ENCODE results near the gene HPCAL1.

Gene HPCAL1

DNA sequence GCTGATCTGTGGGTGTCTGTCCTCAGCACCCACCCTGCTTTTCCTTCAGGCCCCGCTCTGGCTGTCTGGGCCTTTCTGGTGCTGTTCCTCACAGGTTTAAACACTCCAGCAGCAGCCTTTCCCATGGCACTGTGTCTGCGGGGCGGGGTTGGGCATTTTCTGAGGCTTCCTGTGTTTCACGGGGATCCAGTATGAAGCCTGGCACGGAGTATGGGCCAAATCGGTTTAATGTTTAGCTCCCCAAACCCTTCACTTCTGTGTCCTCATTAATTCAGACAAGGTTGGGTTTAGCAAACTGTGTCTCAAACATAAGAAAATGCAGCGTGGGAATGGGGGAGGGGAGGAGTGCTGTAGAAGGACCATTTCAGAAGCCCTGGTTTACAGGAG lies 44.9 kb downstream of the HPCAL1 start:
- Histone ChIP-seq H3K36me3 (ENCODE audit: control insufficient read depth, insufficient read depth, low read length) (no peaks in the 10 kb centered on the region), H3K9me3 (ENCODE audit: control insufficient read depth, low read length) (no peaks in the 10 kb centered on the region), H3K27ac (ENCODE audit: low read depth, low read length, severe bottlenecking) (no peak overlapping the region), H3K4me3 (ENCODE audit: extremely low read depth, insufficient read depth, low read length, poor library complexity, severe bottlenecking) (no peak overlapping the region), H3K4me1 (ENCODE audit: control insufficient read depth, insufficient read depth, low read length, poor library complexity, severe bottlenecking) (peaks cover 39% of the 10 kb centered on the region)
- WGBS, 2 experiments (ENCODE audit: insufficient coverage in 2 of 2), result 93 to 98% methylated on average over 7 of the region's 7 CpGs

DNA sequence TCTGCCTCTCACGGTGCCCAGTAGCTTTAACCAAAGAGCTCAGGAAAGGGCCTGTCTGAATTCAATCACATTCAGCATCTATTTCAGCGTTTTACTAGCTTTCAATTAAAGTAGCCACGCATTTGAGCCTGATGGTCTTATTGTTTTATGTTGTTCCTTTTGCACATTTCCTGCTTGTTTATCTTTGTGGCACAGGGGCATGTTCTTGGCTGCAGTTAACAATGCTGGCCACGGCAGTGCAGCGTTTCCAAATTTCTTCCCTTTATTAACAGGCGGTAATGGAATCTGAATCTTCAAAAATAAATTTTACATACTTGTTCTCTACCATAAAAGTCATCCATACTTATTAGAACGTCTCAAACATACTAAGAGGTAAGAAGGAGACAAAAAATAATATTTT lies 46.2 kb downstream of the HPCAL1 start:
- Histone ChIP-seq H3K4me3 (ENCODE audit: extremely low read depth, insufficient read depth, low read length, poor library complexity, severe bottlenecking) (no peak overlapping the region), H3K36me3 (ENCODE audit: control insufficient read depth, insufficient read depth, low read length) (no peaks in the 10 kb centered on the region), H3K9me3 (ENCODE audit: control insufficient read depth, low read length) (no peaks in the 10 kb centered on the region), H3K27ac (ENCODE audit: low read depth, low read length, severe bottlenecking) (no peak overlapping the region), H3K4me1 (ENCODE audit: control insufficient read depth, insufficient read depth, low read length, poor library complexity, severe bottlenecking) (peaks cover 32% of the 10 kb centered on the region)
- 82 to 87% methylated on average over 3 of the region's 7 CpGs for WGBS, 2 experiments (ENCODE audit: insufficient coverage in 2 of 2)

DNA sequence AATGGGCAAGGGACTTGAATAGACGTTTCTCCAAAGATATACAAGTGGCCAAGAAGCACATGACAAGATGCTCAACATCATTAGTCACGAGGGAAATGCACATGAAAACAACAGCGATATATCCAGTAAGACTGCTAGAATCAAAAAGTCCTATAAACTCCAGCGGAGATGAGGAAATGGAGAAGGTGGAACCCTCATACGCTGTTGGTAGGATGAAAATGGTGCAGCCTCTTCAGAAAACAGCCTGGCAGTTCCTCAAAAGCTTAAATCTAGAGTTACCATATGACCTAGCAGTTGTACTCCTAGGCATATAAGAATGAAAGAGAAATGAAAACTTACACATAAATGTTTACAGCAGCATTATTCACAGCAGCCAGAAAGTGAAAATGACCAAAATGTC lies 48.1 kb downstream of the HPCAL1 start:
- Histone ChIP-seq H3K27ac (ENCODE audit: low read depth, low read length, severe bottlenecking) (no peak overlapping the region), H3K4me3 (ENCODE audit: extremely low read depth, insufficient read depth, low read length, poor library complexity, severe bottlenecking) (no peak overlapping the region), H3K4me1 (ENCODE audit: control insufficient read depth, insufficient read depth, low read length, poor library complexity, severe bottlenecking) (peaks cover 24% of the 10 kb centered on the region), H3K9me3 (ENCODE audit: control insufficient read depth, low read length) (no peaks in the 10 kb centered on the region), H3K36me3 (ENCODE audit: control insufficient read depth, insufficient read depth, low read length) (no peaks in the 10 kb centered on the region)
- WGBS, 2 experiments (ENCODE audit: insufficient coverage in 2 of 2), result 67 to 78% methylated on average over 3 to 5 of the region's 5 CpGs

DNA sequence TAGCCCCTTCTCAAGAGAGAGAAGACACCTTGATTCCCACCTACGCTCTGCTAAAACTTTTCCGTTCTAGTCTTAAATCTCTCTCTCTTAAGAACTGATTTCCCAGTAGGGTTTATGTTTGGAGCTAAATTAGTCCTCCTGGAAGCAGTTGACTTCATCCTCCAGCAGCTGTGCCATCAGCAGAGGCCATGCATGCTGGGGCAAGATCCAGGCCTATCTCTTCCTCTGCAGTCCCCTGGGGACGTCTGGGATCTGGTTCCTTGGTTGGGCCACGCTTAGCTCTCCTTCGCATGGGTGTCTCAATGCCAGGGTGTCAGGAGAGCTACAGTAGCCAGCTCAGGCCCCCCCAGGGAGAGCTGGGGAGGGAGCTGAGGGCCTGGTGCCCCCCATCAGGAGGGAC lies 49.7 kb downstream of the HPCAL1 start:
- Histone ChIP-seq H3K36me3 (ENCODE audit: control insufficient read depth, insufficient read depth, low read length) (no peaks in the 10 kb centered on the region), H3K4me3 (ENCODE audit: extremely low read depth, insufficient read depth, low read length, poor library complexity, severe bottlenecking) (no peak overlapping the region), H3K9me3 (ENCODE audit: control insufficient read depth, low read length) (no peaks in the 10 kb centered on the region), H3K4me1 (ENCODE audit: control insufficient read depth, insufficient read depth, low read length, poor library complexity, severe bottlenecking) (peaks cover 9% of the 10 kb centered on the region), H3K27ac (ENCODE audit: low read depth, low read length, severe bottlenecking) (no peak overlapping the region)
- 93 to 97% methylated on average over 3 to 5 of the region's 5 CpGs for WGBS, 2 experiments (ENCODE audit: insufficient coverage in 2 of 2)

DNA sequence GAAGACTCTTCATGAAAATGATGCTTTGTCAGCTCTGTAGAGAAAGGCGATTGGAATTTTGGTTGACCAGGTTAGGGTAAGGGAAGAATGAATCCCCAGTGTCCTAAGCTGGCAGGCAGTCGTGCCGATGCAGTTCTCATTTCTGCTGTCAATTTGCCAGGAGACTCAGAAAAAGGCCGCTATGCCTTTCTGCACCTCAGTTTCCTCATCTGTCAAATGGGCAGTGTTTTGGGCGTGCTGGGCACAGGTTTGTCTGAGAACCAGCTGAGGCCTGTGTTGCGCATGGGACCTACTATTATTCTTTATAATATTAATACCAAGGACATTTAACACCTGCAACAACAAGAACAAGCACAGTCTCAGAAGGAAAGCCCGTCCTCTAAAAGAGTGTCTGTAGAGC lies 50.3 kb downstream of the HPCAL1 start:
- peaks cover 3% of the 10 kb centered on the region for H3K4me1 ChIP-seq (ENCODE audit: control insufficient read depth, insufficient read depth, low read length, poor library complexity, severe bottlenecking)
- 91 to 98% methylated on average over 5 to 6 of the region's 7 CpGs for WGBS, 2 experiments (ENCODE audit: insufficient coverage in 2 of 2)
- H3K36me3 ChIP-seq (ENCODE audit: control insufficient read depth, insufficient read depth, low read length), result no peaks in the 10 kb centered on the region
- no peak overlapping the region for H3K27ac ChIP-seq (ENCODE audit: low read depth, low read length, severe bottlenecking)
- H3K9me3 ChIP-seq (ENCODE audit: control insufficient read depth, low read length), result no peaks in the 10 kb centered on the region
- no peak overlapping the region for H3K4me3 ChIP-seq (ENCODE audit: extremely low read depth, insufficient read depth, low read length, poor library complexity, severe bottlenecking)

DNA sequence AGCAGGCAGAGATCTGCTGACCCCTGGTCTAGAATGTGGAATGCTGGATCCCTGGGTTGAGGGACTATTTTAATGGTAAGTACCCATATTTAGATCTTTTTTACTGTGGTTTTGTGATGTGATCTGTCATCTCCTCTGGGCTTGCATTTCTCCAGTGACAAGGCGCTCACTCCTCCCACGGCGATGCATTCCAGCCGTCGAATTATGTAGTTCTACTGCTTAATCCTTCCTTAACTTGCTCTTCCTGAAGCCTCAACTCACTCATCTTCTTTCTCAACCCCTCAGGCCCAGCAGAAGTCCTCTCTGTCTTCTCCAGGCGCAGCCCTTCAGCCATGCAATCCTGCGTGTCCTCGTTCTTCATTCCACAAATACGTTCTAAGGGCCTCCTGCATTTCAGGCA lies 51.2 kb downstream of the HPCAL1 start:
- no peaks in the 10 kb centered on the region for H3K4me1 ChIP-seq (ENCODE audit: control insufficient read depth, insufficient read depth, low read length, poor library complexity, severe bottlenecking)
- H3K9me3 ChIP-seq (ENCODE audit: control insufficient read depth, low read length), result no peaks in the 10 kb centered on the region
- no peaks in the 10 kb centered on the region for H3K36me3 ChIP-seq (ENCODE audit: control insufficient read depth, insufficient read depth, low read length)
- H3K4me3 ChIP-seq (ENCODE audit: extremely low read depth, insufficient read depth, low read length, poor library complexity, severe bottlenecking), result no peak overlapping the region
- H3K27ac ChIP-seq (ENCODE audit: low read depth, low read length, severe bottlenecking), result no peak overlapping the region
- WGBS, 2 experiments (ENCODE audit: insufficient coverage in 2 of 2), result 89 to 97% methylated on average over 9 of the region's 9 CpGs

DNA sequence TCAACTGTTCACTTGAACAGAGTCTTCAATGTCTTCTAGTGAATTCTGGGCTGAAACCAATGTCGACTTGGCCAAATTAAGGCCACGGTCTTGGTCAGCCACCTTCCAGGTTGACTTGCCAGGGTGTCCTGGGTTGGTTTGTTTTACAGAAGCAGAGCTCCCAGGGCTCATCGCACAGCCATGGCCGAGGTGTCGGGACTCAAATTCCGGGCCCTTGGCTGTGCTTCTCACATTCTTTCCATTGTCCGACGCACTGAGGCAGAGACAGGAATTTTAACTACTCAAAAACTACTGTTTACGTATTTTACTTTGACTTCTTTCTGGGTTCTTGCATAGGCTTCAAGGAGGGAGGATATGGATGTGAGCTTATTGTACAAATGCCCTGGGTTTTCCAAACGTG lies 51.7 kb downstream of the HPCAL1 start:
- no peaks in the 10 kb centered on the region for H3K9me3 ChIP-seq (ENCODE audit: control insufficient read depth, low read length)
- H3K4me3 ChIP-seq (ENCODE audit: extremely low read depth, insufficient read depth, low read length, poor library complexity, severe bottlenecking), result no peak overlapping the region
- WGBS, 2 experiments (ENCODE audit: insufficient coverage in 2 of 2), result 91 to 95% methylated on average over 8 to 9 of the region's 10 CpGs
- H3K27ac ChIP-seq (ENCODE audit: low read depth, low read length, severe bottlenecking), result no peak overlapping the region
- H3K4me1 ChIP-seq (ENCODE audit: control insufficient read depth, insufficient read depth, low read length, poor library complexity, severe bottlenecking), result no peaks in the 10 kb centered on the region
- H3K36me3 ChIP-seq (ENCODE audit: control insufficient read depth, insufficient read depth, low read length), result no peaks in the 10 kb centered on the region

DNA sequence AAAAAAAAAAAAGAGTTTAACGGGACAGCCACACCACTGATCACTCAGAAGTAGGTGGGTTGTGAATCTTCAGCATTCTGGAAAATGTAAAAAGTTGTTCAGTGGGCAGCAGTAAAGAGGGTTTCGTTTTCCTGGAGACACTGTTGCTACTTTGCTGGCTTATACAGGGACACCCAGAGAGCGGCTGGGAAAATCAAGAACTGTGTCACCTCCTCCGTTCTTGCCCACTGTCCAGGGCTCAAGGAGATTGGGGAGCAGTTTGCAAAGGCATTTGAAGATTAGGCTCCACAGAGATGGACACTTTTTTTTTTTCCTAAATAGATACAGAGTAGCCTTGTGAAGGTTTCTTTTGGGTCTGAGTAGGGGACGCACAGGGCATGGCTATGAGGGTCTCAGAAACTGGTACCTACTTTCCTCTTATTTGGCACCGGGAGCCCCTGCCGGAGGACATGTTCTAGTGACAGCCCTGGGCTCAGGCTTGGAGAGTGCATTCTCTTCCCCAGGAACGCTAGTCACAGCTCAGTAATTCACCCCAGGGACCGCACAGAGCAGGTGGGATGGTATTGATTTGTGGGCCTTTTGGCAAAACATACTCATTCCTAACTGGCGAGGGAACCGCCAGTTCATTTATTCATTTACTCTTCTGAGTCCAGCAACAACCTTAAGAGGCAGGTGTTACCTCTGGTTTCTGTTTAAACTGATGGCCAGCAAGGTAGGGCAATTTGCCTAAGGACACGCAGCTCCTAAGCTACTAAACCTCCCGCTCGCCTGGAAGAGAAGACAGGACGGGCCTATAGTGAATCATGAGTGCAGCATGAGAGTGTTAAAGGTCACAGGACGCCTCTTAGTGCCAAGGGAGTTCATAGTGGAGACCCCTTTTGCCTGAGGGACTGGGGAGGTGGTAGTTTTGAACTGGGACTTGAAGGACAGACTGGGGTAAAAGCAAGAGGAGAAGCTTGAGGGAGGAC lies 53.1 kb downstream of the HPCAL1 start:
- WGBS, 2 experiments (ENCODE audit: insufficient coverage in 2 of 2), result 94 to 95% methylated on average over 12 of the region's 16 CpGs
- no peak overlapping the region for H3K27ac ChIP-seq (ENCODE audit: low read depth, low read length, severe bottlenecking)
- no peak overlapping the region for H3K4me3 ChIP-seq (ENCODE audit: extremely low read depth, insufficient read depth, low read length, poor library complexity, severe bottlenecking)
- H3K36me3 ChIP-seq (ENCODE audit: control insufficient read depth, insufficient read depth, low read length), result no peaks in the 10 kb centered on the region
- H3K4me1 ChIP-seq (ENCODE audit: control insufficient read depth, insufficient read depth, low read length, poor library complexity, severe bottlenecking), result peaks cover 2% of the 10 kb centered on the region
- no peaks in the 10 kb centered on the region for H3K9me3 ChIP-seq (ENCODE audit: control insufficient read depth, low read length)

DNA sequence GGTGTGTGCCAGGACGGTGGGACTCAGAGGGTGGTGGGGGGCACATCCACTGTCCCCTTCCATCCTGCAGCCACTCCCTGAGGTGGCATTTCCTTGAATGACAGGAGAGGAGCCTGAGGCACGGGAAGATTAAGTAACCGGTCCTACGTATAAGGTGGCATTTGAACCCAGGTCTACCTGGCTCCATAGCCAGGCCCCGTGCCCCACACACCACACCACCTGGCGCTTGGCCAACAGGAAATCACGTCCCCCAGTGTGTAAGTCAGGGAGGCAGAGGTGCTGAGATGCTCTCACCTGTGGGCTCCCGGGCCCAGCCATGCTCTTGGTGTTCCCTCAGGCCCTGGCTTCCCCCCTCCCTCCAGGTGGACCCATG lies 53.7 kb downstream of the HPCAL1 start:
- 95 to 100% methylated on average over 2 to 6 of the region's 8 CpGs for WGBS, 2 experiments (ENCODE audit: insufficient coverage in 2 of 2)
- no peak overlapping the region for H3K4me3 ChIP-seq (ENCODE audit: extremely low read depth, insufficient read depth, low read length, poor library complexity, severe bottlenecking)
- H3K27ac ChIP-seq (ENCODE audit: low read depth, low read length, severe bottlenecking), result no peak overlapping the region
- no peaks in the 10 kb centered on the region for H3K36me3 ChIP-seq (ENCODE audit: control insufficient read depth, insufficient read depth, low read length)
- peaks cover 5% of the 10 kb centered on the region for H3K4me1 ChIP-seq (ENCODE audit: control insufficient read depth, insufficient read depth, low read length, poor library complexity, severe bottlenecking)
- no peaks in the 10 kb centered on the region for H3K9me3 ChIP-seq (ENCODE audit: control insufficient read depth, low read length)

DNA sequence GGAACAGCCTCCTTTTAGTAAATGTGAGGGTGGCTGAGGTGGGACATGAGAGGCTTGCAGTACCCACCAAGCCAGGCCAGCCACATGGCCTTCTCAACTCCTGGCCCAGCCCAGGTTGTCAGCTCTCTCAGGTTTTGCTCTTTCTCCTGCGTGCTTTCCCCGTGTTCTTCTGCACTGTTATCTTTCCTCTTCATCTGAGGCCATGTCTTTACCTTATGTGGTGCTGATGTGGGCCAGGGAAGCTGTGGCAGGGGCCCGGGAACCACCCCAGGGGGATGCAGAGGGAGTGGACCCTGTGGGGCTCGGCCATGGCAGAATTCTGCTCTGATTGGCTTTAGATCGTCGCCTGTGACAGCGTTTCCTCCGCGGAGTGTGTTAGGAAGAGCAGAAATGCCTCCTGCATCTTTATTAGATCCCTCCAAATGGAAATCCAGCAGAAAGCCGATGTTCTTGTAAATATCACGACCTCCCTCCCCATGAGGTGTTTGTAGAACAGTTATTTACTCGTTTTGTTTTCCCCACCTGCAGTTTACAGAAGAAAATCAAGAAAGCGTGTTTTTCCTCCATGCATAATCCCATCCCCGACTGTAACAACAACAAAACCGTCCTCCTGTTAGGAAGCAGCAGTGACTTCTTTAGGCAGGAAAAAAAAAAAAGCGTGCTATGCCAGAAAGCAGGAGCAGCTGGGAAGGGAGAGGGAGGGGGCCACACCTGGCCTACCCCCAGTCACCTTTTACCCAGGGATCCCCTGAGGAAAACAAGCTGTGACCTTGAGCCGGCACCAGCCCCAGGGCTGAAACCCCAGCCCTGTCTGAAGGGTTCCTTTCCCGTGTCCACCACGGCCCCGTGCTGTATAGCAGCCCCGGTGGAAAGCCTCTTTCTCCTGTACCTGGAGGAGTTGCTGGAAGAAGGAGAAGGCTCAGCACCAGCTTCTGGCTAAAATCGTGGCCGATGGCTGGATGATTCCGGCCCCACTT lies 54.8 kb downstream of the HPCAL1 start:
- Histone ChIP-seq H3K36me3 (ENCODE audit: control insufficient read depth, insufficient read depth, low read length) (no peaks in the 10 kb centered on the region), H3K4me3 (ENCODE audit: extremely low read depth, insufficient read depth, low read length, poor library complexity, severe bottlenecking) (no peak overlapping the region), H3K27ac (ENCODE audit: low read depth, low read length, severe bottlenecking) (no peak overlapping the region), H3K4me1 (ENCODE audit: control insufficient read depth, insufficient read depth, low read length, poor library complexity, severe bottlenecking) (peaks cover 5% of the 10 kb centered on the region), H3K9me3 (ENCODE audit: control insufficient read depth, low read length) (no peaks in the 10 kb centered on the region)
- 82 to 89% methylated on average over 13 to 17 of the region's 24 CpGs for WGBS, 2 experiments (ENCODE audit: insufficient coverage in 2 of 2)

All from mesodermal cell (in vitro differentiated cells).